GM12878 (cell line): Measurements from ENCODE around the gene GUCY1A2. TPM values are rescaled to one million over a fixed set of nuclear protein-coding genes. Genes with fewer than 3 reads are reported as not detected.

ENCODE experiments used
- ATAC-seq: fragments of 200-7000 bp; cut with Tn5 transposase; 3 replicates; pipeline ENCODE4 v1.9.1; 2020; ENCODE audit warnings: mild to moderate bottlenecking, moderate library complexity
- BruUV-seq: library from RNA; stranded (reverse); fragments of 400-500 nt; replicated peaks from 2 replicates; lab custom pipeline; 2021; lab: Mats Ljungman, UMichigan
- CTCF ChIA-PET: fragments of 300-600 bp; sonication (Branson Sonifier 250); formaldehyde crosslinking; extraction: SDS; loops from one replicate; lab custom pipeline; 2021; ENCODE audit warnings: inconsistent platforms; lab: Yijun Ruan, JAX
- POLR2A ChIA-PET: fragments of 350-600 bp; formaldehyde crosslinking; extraction: SDS; loops from one replicate; lab custom pipeline; 2021; ENCODE audit warnings: inconsistent platforms; lab: Charles Lee
- RAD21 ChIA-PET: fragments of 300-600 bp; sonication (Branson Sonifier 250); formaldehyde crosslinking; loops from one replicate; lab custom pipeline; 2023; ENCODE audit warnings: antibody characterized with exemption; ENCODE audit not compliant: unreplicated experiment; lab: Charles Lee
- SMC1A ChIA-PET: fragments of 300-600 bp; sonication (Branson Sonifier 250); formaldehyde crosslinking; loops from one replicate; lab custom pipeline; 2023; ENCODE audit not compliant: unreplicated experiment, uncharacterized antibody; lab: Charles Lee
- DNase-seq: peaks from one replicate; pipeline ENCODE4 v3.0.0-alpha.2; 2011; ENCODE audit warnings: low read depth, low spot score
- FAIRE-seq: peaks from 3 replicates; lab custom pipeline; 2011; peaks lifted over from hg19 to GRCh38; lab: Jason Lieb, UNC
- H2AFZ ChIP-seq: 2 replicates; pipeline ENCODE4 v1.6.0; 2011; ENCODE audit warnings: low read depth, low read length, control low read depth; ENCODE audit not compliant: control insufficient read depth
- H3K27ac ChIP-seq: 2 replicates; pipeline ENCODE4 v1.5.1; 2011; ENCODE audit warnings: control low read depth; ENCODE audit not compliant: control insufficient read depth, insufficient read depth
- H3K27me3 ChIP-seq, 2 experiments: replicated peaks in 1 of 2; 2 replicates each; pipeline versions ENCODE4 v1.6.0 to v1.6.1; 2011; ENCODE audit warnings: low read length in 1 of 2; ENCODE audit not compliant: control insufficient read depth in 2 of 2, insufficient read depth in 2 of 2
- H3K36me3 ChIP-seq, 2 experiments: 2 replicates each; pipeline ENCODE4 v1.5.1; 2011; ENCODE audit warnings: low read length in 1 of 2; ENCODE audit not compliant: control insufficient read depth in 2 of 2, insufficient read depth in 2 of 2
- H3K4me1 ChIP-seq: 2 replicates; pipeline ENCODE4 v1.6.1; 2011; ENCODE audit warnings: mild to moderate bottlenecking, low read length, moderate library complexity, mixed read lengths; ENCODE audit not compliant: control insufficient read depth, insufficient read depth
- H3K4me2 ChIP-seq: 2 replicates; pipeline ENCODE4 v1.6.0; 2011; ENCODE audit warnings: control low read depth; ENCODE audit not compliant: control insufficient read depth, insufficient read depth
- H3K4me3 ChIP-seq: fragments of 200-600 bp; sonication (generic); 2 replicates; pipeline ENCODE4 v1.5.1; 2016
- H3K79me2 ChIP-seq: 2 replicates; pipeline ENCODE4 v1.6.0; 2011; ENCODE audit warnings: low read length; ENCODE audit not compliant: control insufficient read depth, insufficient read depth
- H3K9ac ChIP-seq: 2 replicates; pipeline ENCODE4 v1.8.0; 2011; ENCODE audit warnings: low read length, control low read depth, mixed read lengths; ENCODE audit not compliant: control insufficient read depth, insufficient read depth
- H3K9me3 ChIP-seq: replicated peaks from 3 replicates; pipeline ENCODE4 v1.5.1; 2011; ENCODE audit warnings: mild to moderate bottlenecking, low read length; ENCODE audit not compliant: control insufficient read depth, insufficient read depth
- H4K20me1 ChIP-seq: 2 replicates; pipeline ENCODE4 v1.6.0; 2011; ENCODE audit not compliant: control insufficient read depth, insufficient read depth
- CHD1 ChIP-seq: IDR thresholded peaks from 2 replicates; pipeline ENCODE4 v1.6.1; 2012; ENCODE audit warnings: low read depth, low read length, improper control_type of control experiment
- CHD2 ChIP-seq: IDR thresholded peaks from 2 replicates; pipeline ENCODE4 v1.6.1; 2011; ENCODE audit warnings: low read depth, low read length, improper control_type of control experiment, borderline replicate concordance
- GATAD2B ChIP-seq: fragments of 450-650 bp; conservative IDR thresholded peaks from 2 replicates; pipeline ENCODE4 v1.6.1; 2017; ENCODE audit warnings: low read depth, mild to moderate bottlenecking, moderate library complexity
- IRF3 ChIP-seq: fragments of 450-650 bp; IDR thresholded peaks from 2 replicates; pipeline ENCODE4 v1.6.1; 2014; ENCODE audit warnings: mild to moderate bottlenecking
- MEF2A ChIP-seq: IDR thresholded peaks from 2 replicates; pipeline ENCODE4 v1.6.1; 2011; ENCODE audit warnings: low read depth, mild to moderate bottlenecking, low read length, moderate library complexity; ENCODE audit not compliant: insufficient read depth
- PBX3 ChIP-seq: IDR thresholded peaks from 2 replicates; pipeline ENCODE4 v1.6.1; 2011; ENCODE audit warnings: mild to moderate bottlenecking, low read depth, low read length, moderate library complexity; ENCODE audit not compliant: insufficient replicate concordance
- POLR2AphosphoS5 ChIP-seq: IDR thresholded peaks from 2 replicates; pipeline ENCODE4 v1.6.1; 2011; ENCODE audit warnings: mild to moderate bottlenecking, low read length, inconsistent platforms
- SUPT20H ChIP-seq: IDR thresholded peaks from 2 replicates; pipeline ENCODE4 v1.6.1; 2011; ENCODE audit warnings: low read depth, mild to moderate bottlenecking, low read length, moderate library complexity, borderline replicate concordance; ENCODE audit not compliant: control insufficient read depth
- ZBTB33 ChIP-seq: fragments of 450-650 bp; IDR thresholded peaks from 2 replicates; pipeline ENCODE4 v1.6.1; 2017; ENCODE audit warnings: mild to moderate bottlenecking
- ZNF384 ChIP-seq: IDR thresholded peaks from 2 replicates; pipeline ENCODE4 v1.6.1; 2012; ENCODE audit warnings: low read depth, mild to moderate bottlenecking, low read length, improper control_type of control experiment, borderline replicate concordance
- WGBS: methylation state at CpG from one replicate; pipeline ENCODE4 v1.1.6; 2016; ENCODE audit warnings: low lambda C conversion rate; ENCODE audit not compliant: insufficient replicate concordance, insufficient coverage; ENCODE audit errors: missing lambda C conversion rate; 5-methylcytosine and 5-hydroxymethylcytosine counted together
- in situ Hi-C: fragments of 300-500 bp; cut with MboI; formaldehyde crosslinking; loops from 9 replicates; pipeline ENCODE4 v1.14.3; 2018; ENCODE audit warnings: mixed read lengths
- intact Hi-C: fragments of 100-400 bp; cut with micrococcal nuclease; formaldehyde crosslinking; loops from one replicate; pipeline ENCODE4 v1.14.2; 2022; ENCODE audit not compliant: unreplicated experiment
- polyA plus RNA-seq, 11 experiments: library from polyadenylated mRNA; depleted of rRNA in 4 of 11; unstranded in 6 of 11; stranded (reverse) in 5 of 11; fragments of >200 nt; fragmentation: Nextera tagmentation in 4 of 11; fragmentation: Illumina TruSeq in 1 of 11; extraction: Ambion mirVana in 4 of 11; extraction: Trizol in 1 of 11; gene quantifications; 1 replicate in 1 of 11; 2 replicates in 10 of 11; pipeline versions ENCODE4 v1.2.1 to v1.2.3, GENCODE V29; 2011 to 2016; ENCODE audit warnings: inconsistent platforms in 2 of 11, missing spikeins in 2 of 11, low read depth in 1 of 11
- total RNA-seq, 4 experiments: library from RNA; depleted of rRNA in 3 of 4; stranded (reverse); fragments of >200 nt in 3 of 4; fragmentation: Illumina TruSeq in 1 of 4; extraction: Trizol in 1 of 4; gene quantifications; 2 replicates each; pipeline versions ENCODE4 v1.2.1 to v1.2.3, GENCODE V29; 2013 to 2021

The GUCY1A2 gene
- total and polyA plus RNA-seq, 10 of the 15 experiments (the other 5 are each of a cell fraction or from before 2014, with no cell fraction given) = under 0.01 to 0.03 (median under 0.01) TPM; not detected in 4

GRCh38 chr11:106937111-106937510, 81.2 kb downstream of the GUCY1A2 start:
- ATAC-seq (no peak), FAIRE-seq (no peak), DNase-seq (no peak)
- ChIA-PET CTCF (no interaction called here), SMC1A (no interaction called here), POLR2A (no interaction called here), RAD21 (no interaction called here)
- H3K4me1 ChIP-seq = no peaks in the 10 kb centered on the region
- WGBS = 0% methylated on average over 1 of the region's 1 CpG
- in situ Hi-C loops = no loop called here
- H3K36me3 ChIP-seq = no peaks in the 10 kb centered on the region
- H3K9ac ChIP-seq = no peak overlapping the region
- intact Hi-C loops = no loop called here
- no peak overlapping the region for H3K4me2 ChIP-seq
- TF ChIP-seq CHD1 (no peak), IRF3 (no peak), ZBTB33 (no peak), ZNF384 (no peak), MEF2A (no peak), PBX3 (no peak), POLR2AphosphoS5 (no peak), GATAD2B (no peak), CHD2 (no peak), SUPT20H (no peak)
- no peak overlapping the region for H3K4me3 ChIP-seq
- H2AFZ ChIP-seq = no peak overlapping the region
- H3K27me3 ChIP-seq = no peaks in the 10 kb centered on the region
- no peaks in the 10 kb centered on the region for H3K9me3 ChIP-seq
- H4K20me1 ChIP-seq = no peaks in the 10 kb centered on the region
- no TSS peak for BruUV-seq
- H3K27ac ChIP-seq = no peak overlapping the region
- no peaks in the 10 kb centered on the region for H3K79me2 ChIP-seq
